PC-3 (cell line): ENCODE measurements around the gene ARNT2. TPM values are rescaled to one million over a fixed set of nuclear protein-coding genes. Genes with fewer than 3 reads are reported as not detected.

Experiments used
- ATAC-seq: fragments of 200-7000 bp; cut with Tn5 transposase; 2 replicates; pipeline ENCODE4 v1.9.1; 2020; ENCODE audit warnings: mild to moderate bottlenecking, moderate library complexity
- BruUV-seq: library from RNA; stranded (reverse); fragments of 400-500 nt; replicated peaks from 2 replicates; lab custom pipeline; 2021; lab: Mats Ljungman, UMichigan
- CTCF ChIA-PET: fragments of 300-600 bp; sonication (Branson Sonifier 250); formaldehyde crosslinking; loops from one replicate; lab custom pipeline; 2022; ENCODE audit warnings: antibody characterized with exemption; lab: Charles Lee
- POLR2A ChIA-PET: fragments of 300-600 bp; sonication (Branson Sonifier 250); formaldehyde crosslinking; loops from one replicate; lab custom pipeline; 2022; ENCODE audit warnings: antibody characterized with exemption; ENCODE audit not compliant: unreplicated experiment; lab: Charles Lee
- DNase-seq: peaks from one replicate; pipeline ENCODE4 v3.0.0-alpha.2; 2015
- H2AFZ ChIP-seq: fragments of 300-600 bp; sonication (generic); 2 replicates; pipeline ENCODE4 v1.6.0; 2016; ENCODE audit warnings: antibody characterized with exemption, low read length
- H3F3A ChIP-seq: fragments of 300-600 bp; sonication (generic); one replicate; pipeline ENCODE4 v1.6.0; 2017; ENCODE audit warnings: antibody characterized with exemption, low read length, control low read depth, mild to moderate bottlenecking; ENCODE audit not compliant: unreplicated experiment
- H3K27ac ChIP-seq: fragments of 300-600 bp; sonication (generic); 2 replicates; pipeline ENCODE4 v1.5.1; 2016; ENCODE audit warnings: mild to moderate bottlenecking, low read length
- H3K27me3 ChIP-seq: fragments of 300-600 bp; sonication (generic); 2 replicates; pipeline ENCODE4 v1.6.1; 2016; ENCODE audit warnings: low read length, mixed read lengths
- H3K36me3 ChIP-seq: fragments of 300-600 bp; sonication (generic); 2 replicates; pipeline ENCODE4 v1.6.1; 2016; ENCODE audit warnings: low read depth, mixed run types, low read length, mixed read lengths
- H3K4me1 ChIP-seq: fragments of 300-600 bp; sonication (generic); 2 replicates; pipeline ENCODE4 v1.5.1; 2016; ENCODE audit warnings: low read length; ENCODE audit not compliant: insufficient read depth
- H3K4me2 ChIP-seq: fragments of 300-600 bp; sonication (generic); 2 replicates; pipeline ENCODE4 v1.6.0; 2016; ENCODE audit warnings: low read length
- H3K4me3 ChIP-seq: fragments of 300-600 bp; sonication (generic); 2 replicates; pipeline ENCODE4 v1.5.1; 2016; ENCODE audit warnings: mild to moderate bottlenecking, low read length, mixed read lengths
- H3K79me2 ChIP-seq: fragments of 300-600 bp; sonication (generic); 2 replicates; pipeline ENCODE4 v1.6.1; 2017; ENCODE audit warnings: low read length, mixed read lengths
- H3K9ac ChIP-seq: fragments of 300-600 bp; sonication (generic); 2 replicates; pipeline ENCODE4 v1.6.0; 2016; ENCODE audit warnings: mild to moderate bottlenecking, low read length
- H3K9me2 ChIP-seq: fragments of 300-600 bp; sonication (generic); replicated peaks from 2 replicates; pipeline ENCODE4 v1.6.1; 2016; ENCODE audit warnings: mixed run types, low read length, mixed read lengths
- H3K9me3 ChIP-seq: fragments of 300-600 bp; sonication (generic); 2 replicates; pipeline ENCODE4 v1.6.1; 2016; ENCODE audit warnings: low read length, mixed read lengths
- H4K20me1 ChIP-seq: fragments of 300-600 bp; sonication (generic); 2 replicates; pipeline ENCODE4 v1.6.1; 2016; ENCODE audit warnings: low read length, mixed read lengths
- EZH2 ChIP-seq: fragments of 300-600 bp; sonication (generic); IDR thresholded peaks from one replicate; pipeline ENCODE4 v1.6.1; 2017; ENCODE audit warnings: antibody characterized with exemption, mild to moderate bottlenecking, low read length; ENCODE audit not compliant: unreplicated experiment
- EZH2phosphoT487 ChIP-seq: fragments of 300-600 bp; sonication (generic); IDR thresholded peaks from 2 replicates; pipeline ENCODE4 v1.6.1; 2018; ENCODE audit warnings: mild to moderate bottlenecking, antibody characterized with exemption, low read length, borderline replicate concordance
- intact Hi-C: fragments of 100-400 bp; cut with micrococcal nuclease; formaldehyde crosslinking; loops from 2 replicates; pipeline ENCODE4 v1.9.0; 2023
- total RNA-seq: library from RNA; depleted of rRNA; stranded (reverse); fragments of >200 nt; gene quantifications from 2 replicates; pipeline ENCODE4 v1.2.3, GENCODE V29; 2014
- TF ChIP-seq, protein P1 (sequence below): fragments of 300-600 bp; sonication (generic); conservative IDR thresholded peaks from 2 replicates; pipeline ENCODE4 v1.5.1; 2017; ENCODE audit warnings: antibody characterized with exemption, low read depth, mild to moderate bottlenecking, low read length

Gene ARNT2
- total RNA-seq, 1 experiment from 2014 or later: 0.11 TPM

DNA sequence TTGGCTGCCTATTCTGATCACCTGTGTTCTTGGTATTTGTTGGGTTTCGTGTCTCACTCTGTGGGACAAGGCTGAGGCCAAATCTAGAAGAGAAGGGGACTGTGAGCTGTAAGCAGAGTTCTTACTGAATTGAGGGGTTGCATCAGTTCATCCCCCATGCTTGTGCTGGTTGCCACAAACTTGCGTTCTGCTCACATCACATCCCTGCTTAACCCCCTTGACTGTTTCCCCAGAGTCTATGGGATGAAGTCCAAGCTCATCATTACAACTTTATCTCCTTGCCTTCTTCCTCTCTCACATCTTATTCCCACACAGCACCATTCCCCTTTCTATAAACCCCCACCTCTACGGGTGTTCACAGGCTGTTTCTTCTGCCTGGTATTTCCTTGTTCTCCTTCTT, 147.2 kb downstream of the ARNT2 start:
- H2AFZ ChIP-seq: no peak overlapping the region
- peaks cover 34% of the 10 kb centered on the region for H3K27me3 ChIP-seq
- TF ChIP-seq, protein P1, sequence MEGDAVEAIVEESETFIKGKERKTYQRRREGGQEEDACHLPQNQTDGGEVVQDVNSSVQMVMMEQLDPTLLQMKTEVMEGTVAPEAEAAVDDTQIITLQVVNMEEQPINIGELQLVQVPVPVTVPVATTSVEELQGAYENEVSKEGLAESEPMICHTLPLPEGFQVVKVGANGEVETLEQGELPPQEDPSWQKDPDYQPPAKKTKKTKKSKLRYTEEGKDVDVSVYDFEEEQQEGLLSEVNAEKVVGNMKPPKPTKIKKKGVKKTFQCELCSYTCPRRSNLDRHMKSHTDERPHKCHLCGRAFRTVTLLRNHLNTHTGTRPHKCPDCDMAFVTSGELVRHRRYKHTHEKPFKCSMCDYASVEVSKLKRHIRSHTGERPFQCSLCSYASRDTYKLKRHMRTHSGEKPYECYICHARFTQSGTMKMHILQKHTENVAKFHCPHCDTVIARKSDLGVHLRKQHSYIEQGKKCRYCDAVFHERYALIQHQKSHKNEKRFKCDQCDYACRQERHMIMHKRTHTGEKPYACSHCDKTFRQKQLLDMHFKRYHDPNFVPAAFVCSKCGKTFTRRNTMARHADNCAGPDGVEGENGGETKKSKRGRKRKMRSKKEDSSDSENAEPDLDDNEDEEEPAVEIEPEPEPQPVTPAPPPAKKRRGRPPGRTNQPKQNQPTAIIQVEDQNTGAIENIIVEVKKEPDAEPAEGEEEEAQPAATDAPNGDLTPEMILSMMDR: no peak
- no peak for TF ChIP-seq EZH2
- TF ChIP-seq EZH2phosphoT487: no peak
- DNase-seq: no peak
- intact Hi-C loops: no loop called here
- H3K4me2 ChIP-seq: no peak overlapping the region
- no TSS peak for BruUV-seq
- no peaks in the 10 kb centered on the region for H3F3A ChIP-seq
- no peak overlapping the region for H3K9ac ChIP-seq
- no peaks in the 10 kb centered on the region for H4K20me1 ChIP-seq
- no peak for ATAC-seq
- H3K27ac ChIP-seq: no peak overlapping the region
- no peak overlapping the region for H3K4me3 ChIP-seq
- H3K36me3 ChIP-seq: no peaks in the 10 kb centered on the region
- POLR2A ChIA-PET: no interaction called here
- H3K9me2 ChIP-seq: no peaks in the 10 kb centered on the region
- peaks cover 13% of the 10 kb centered on the region; the same call in 1 of the 2 replicates for H3K4me1 ChIP-seq
- CTCF ChIA-PET: no interaction called here
- H3K9me3 ChIP-seq: no peaks in the 10 kb centered on the region
- H3K79me2 ChIP-seq: no peaks in the 10 kb centered on the region

GRCh38 chr15:80554560-80554959, 150.4 kb downstream of the ARNT2 start:
- Histone ChIP-seq H3K27me3 (peaks cover 18% of the 10 kb centered on the region), H3K4me3 (no peak overlapping the region), H2AFZ (no peak overlapping the region), H3K9me3 (no peaks in the 10 kb centered on the region), H3K79me2 (no peaks in the 10 kb centered on the region), H3K4me1 (peaks cover 11% of the 10 kb centered on the region; the same call in 1 of the 2 replicates), H3K9ac (no peak overlapping the region), H3K27ac (no peak overlapping the region), H3F3A (no peaks in the 10 kb centered on the region), H3K9me2 (no peaks in the 10 kb centered on the region), H3K4me2 (no peak overlapping the region), H4K20me1 (no peaks in the 10 kb centered on the region), H3K36me3 (no peaks in the 10 kb centered on the region)
- ATAC-seq: no peak
- ChIA-PET CTCF (no interaction called here), POLR2A (no interaction called here)
- no TSS peak for BruUV-seq
- intact Hi-C loops: no loop called here
- DNase-seq: no peak
- TF ChIP-seq, protein P1: no peak
- TF ChIP-seq EZH2 (no peak), EZH2phosphoT487 (no peak)

DNA sequence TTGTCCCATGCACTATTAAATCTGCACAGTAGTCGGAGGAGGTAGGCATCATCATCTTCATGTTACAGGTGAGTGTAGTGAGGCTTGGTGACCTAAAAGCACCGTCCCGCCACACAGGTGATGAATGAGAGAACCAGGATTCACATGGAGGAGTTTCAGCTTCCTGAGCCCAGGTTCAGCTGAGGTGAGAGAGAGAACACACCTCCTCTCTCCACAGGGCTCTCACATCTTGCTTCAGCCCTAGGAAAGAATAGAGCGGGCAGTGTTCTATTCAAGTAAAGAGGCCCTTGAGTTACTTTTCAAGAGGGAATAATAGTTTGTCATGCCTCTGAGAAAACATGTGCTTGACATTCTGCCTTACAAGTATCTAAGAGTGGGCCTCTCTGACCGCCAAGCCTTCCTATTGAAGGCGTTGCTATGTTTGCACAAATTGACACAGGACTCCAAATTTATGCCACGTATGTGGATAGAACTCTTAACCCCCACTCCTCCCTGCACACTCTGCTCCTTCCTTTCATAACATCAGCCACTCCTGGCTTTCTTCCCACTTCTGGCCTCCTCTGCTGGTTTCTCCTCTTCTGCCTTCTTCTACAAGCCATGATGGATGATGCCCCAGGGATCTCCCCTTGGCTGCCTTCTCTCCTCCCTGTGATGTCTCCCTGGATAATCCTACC, 152.6 kb downstream of the ARNT2 start:
- Histone ChIP-seq H3K4me1 (no peaks in the 10 kb centered on the region), H4K20me1 (no peaks in the 10 kb centered on the region), H3K4me2 (no peak overlapping the region), H3K9me2 (no peaks in the 10 kb centered on the region), H3K9me3 (no peaks in the 10 kb centered on the region), H3K9ac (no peak overlapping the region), H3K79me2 (no peaks in the 10 kb centered on the region), H2AFZ (no peak overlapping the region), H3K27ac (no peak overlapping the region), H3K4me3 (no peak overlapping the region), H3F3A (no peaks in the 10 kb centered on the region), H3K36me3 (no peaks in the 10 kb centered on the region), H3K27me3 (peaks cover 10% of the 10 kb centered on the region)
- intact Hi-C loops: no loop called here
- ATAC-seq (no peak), DNase-seq (no peak)
- BruUV-seq: no TSS peak
- POLR2A ChIA-PET: no interaction called here
- TF ChIP-seq EZH2phosphoT487 (no peak), EZH2 (no peak)
- TF ChIP-seq, protein P1: no peak
- CTCF ChIA-PET: no interaction called here
